Prostate gland (tissue), 2 donors: ENCODE data around the gene OCIAD2. TPM values are rescaled to one million over a fixed set of nuclear protein-coding genes. Genes with fewer than 3 reads are reported as not detected.
"Not testable (repeated sequence)": the region's sequence is repeated elsewhere in the genome, so short reads cannot be mapped to it uniquely, and the experiment has no call there.

ENCODE experiments used
- DNase-seq: peaks from one replicate; pipeline ENCODE4 v3.0.0-alpha.2; 2019; ENCODE audit warnings: low spot score
- H3K27ac ChIP-seq, 2 donors: fragments of 200-600 bp; sonication (generic); 2 replicates each; pipeline ENCODE4 v1.5.1; 2017 to 2019
- H3K27me3 ChIP-seq: fragments of 200-600 bp; sonication (generic); replicated peaks from 2 replicates; pipeline ENCODE4 v1.5.1; 2019; ENCODE audit not compliant: insufficient read depth
- H3K36me3 ChIP-seq, 2 donors: fragments of 200-600 bp; sonication (generic); 1 replicate in 1 of 2; 2 replicates in 1 of 2; pipeline versions ENCODE4 v1.5.1 to v1.8.1; 2017 to 2019
- H3K4me1 ChIP-seq: fragments of 200-600 bp; sonication (generic); replicated peaks from 2 replicates; pipeline ENCODE4 v1.5.1; 2019
- H3K4me3 ChIP-seq, 2 donors: fragments of 200-600 bp; sonication (generic); 2 replicates each; pipeline ENCODE4 v1.5.1; 2017 to 2019
- H3K9me3 ChIP-seq: fragments of 200-600 bp; sonication (generic); 2 replicates; pipeline ENCODE4 v1.5.1; 2017
- POLR2A ChIP-seq: fragments of 450-650 bp; IDR thresholded peaks from one replicate; pipeline ENCODE4 v1.6.1; 2016; ENCODE audit warnings: antibody characterized with exemption, mild to moderate bottlenecking
- POLR2AphosphoS5 ChIP-seq: sonication (generic); formaldehyde crosslinking; IDR thresholded peaks from one replicate; pipeline ENCODE4 v1.6.1; 2017; ENCODE audit warnings: antibody characterized with exemption
- WGBS: methylation state at CpG from one replicate; pipeline ENCODE4 v1.1.5; 2018; 5-methylcytosine and 5-hydroxymethylcytosine counted together
- intact Hi-C: fragments of 100-400 bp; cut with DNase I; formaldehyde crosslinking; loops from one replicate; pipeline ENCODE4 v1.14.2; 2022
- small RNA-seq, 2 donors: library from RNA; depleted of rRNA; stranded (forward); fragments of <200 nt; gene quantifications; one replicate each; pipeline ENCODE3, GENCODE V24; 2016
- total RNA-seq, 2 donors: library from RNA; depleted of rRNA; stranded (reverse); fragments of >200 nt; gene quantifications; one replicate each; pipeline ENCODE4 v1.1.0, GENCODE V29; 2016
- TF ChIP-seq, protein P1 (sequence below), 4 experiments: fragments of 200-600 bp in 2 of 4; fragments of 450-650 bp in 2 of 4; sonication (generic) in 2 of 4; IDR thresholded peaks; 1 replicate in 3 of 4; 2 replicates in 1 of 4; pipeline ENCODE4 v1.5.1; 2016 to 2019; ENCODE audit warnings: antibody characterized with exemption in 4 of 4, mild to moderate bottlenecking in 2 of 4, moderate library complexity in 2 of 4

Gene OCIAD2
- total RNA-seq, 2 donors from 2014 or later = 12.5 to 55.5 TPM

DNA sequence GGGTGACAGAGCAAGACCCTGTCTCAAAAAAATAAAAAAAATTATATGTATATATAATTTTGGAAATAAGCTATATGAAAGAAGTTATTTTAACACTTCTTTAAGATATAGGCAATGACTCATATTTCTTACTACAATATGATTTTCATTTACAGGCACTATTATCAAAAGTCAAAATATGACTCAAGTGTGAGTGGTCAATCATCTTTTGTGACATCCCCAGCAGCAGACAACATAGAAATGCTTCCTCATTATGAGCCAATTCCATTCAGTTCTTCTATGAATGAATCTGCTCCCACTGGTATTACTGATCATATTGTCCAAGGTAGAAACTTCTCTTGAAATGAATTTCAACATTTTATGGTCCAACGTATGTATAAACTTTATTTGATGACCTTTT, 54.9 kb downstream of the OCIAD2 start:
- Histone ChIP-seq H3K27me3 (no peaks in the 10 kb centered on the region), H3K36me3 (no peaks in the 10 kb centered on the region), H3K27ac (no peak overlapping the region), H3K4me3 (no peak overlapping the region), H3K9me3 (no peaks in the 10 kb centered on the region), H3K4me1 (no peaks in the 10 kb centered on the region)
- intact Hi-C loops = no loop called here
- DNase-seq = no peak
- 84% methylated on average over 1 of the region's 1 CpG for WGBS
- TF ChIP-seq, protein P1, sequence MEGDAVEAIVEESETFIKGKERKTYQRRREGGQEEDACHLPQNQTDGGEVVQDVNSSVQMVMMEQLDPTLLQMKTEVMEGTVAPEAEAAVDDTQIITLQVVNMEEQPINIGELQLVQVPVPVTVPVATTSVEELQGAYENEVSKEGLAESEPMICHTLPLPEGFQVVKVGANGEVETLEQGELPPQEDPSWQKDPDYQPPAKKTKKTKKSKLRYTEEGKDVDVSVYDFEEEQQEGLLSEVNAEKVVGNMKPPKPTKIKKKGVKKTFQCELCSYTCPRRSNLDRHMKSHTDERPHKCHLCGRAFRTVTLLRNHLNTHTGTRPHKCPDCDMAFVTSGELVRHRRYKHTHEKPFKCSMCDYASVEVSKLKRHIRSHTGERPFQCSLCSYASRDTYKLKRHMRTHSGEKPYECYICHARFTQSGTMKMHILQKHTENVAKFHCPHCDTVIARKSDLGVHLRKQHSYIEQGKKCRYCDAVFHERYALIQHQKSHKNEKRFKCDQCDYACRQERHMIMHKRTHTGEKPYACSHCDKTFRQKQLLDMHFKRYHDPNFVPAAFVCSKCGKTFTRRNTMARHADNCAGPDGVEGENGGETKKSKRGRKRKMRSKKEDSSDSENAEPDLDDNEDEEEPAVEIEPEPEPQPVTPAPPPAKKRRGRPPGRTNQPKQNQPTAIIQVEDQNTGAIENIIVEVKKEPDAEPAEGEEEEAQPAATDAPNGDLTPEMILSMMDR (IDR thresholded peaks at IDR 0.05) = no peak
- TF ChIP-seq POLR2AphosphoS5 (no peak), POLR2A (no peak)

DNA sequence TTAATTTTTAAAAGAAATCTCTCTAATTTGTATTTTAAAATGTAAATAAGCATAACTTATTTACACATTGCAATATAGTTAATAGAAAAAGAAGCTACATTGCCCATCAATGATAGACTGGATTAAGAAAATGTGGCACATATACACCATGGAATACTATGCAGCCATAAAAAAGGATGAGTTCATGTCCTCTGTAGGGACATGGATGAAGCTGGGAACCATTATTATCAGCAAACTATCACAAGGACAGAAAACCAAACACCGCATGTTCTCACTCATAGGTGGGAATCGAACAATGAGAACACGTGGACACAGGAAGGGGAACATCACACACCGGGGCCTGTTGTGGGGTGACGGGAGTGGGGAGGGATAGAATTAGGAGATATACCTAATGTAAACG, 57.8 kb downstream of the OCIAD2 start:
- DNase-seq, H3K4me3 ChIP-seq, H3K27ac ChIP-seq, intact Hi-C loops, H3K9me3 ChIP-seq, H3K27me3 ChIP-seq, H3K4me1 ChIP-seq, H3K36me3 ChIP-seq: not testable (repeated sequence)
- WGBS = 93% methylated on average over 6 of the region's 6 CpGs

DNA sequence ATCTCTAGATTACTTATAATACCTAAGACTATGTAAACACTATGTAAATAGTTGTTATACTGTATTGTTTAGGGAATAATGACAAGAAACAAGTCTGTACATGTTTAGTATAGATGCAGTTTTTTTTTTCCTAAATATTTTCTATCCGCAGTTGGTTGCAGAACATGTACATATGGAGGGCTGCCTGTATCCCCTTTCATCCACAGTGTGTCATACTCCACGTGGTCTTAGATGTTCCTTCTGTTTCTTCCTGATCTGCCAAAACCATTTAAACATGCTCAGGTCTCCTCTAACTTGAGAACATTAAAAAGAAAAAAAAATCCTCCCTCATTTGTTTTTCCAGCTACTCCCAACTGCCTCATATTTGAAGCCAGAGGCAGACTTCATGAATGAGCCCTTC, 61.7 kb downstream of the OCIAD2 start:
- H3K27me3 ChIP-seq = no peaks in the 10 kb centered on the region
- no peak overlapping the region for H3K27ac ChIP-seq
- no peaks in the 10 kb centered on the region for H3K9me3 ChIP-seq
- no peaks in the 10 kb centered on the region for H3K4me1 ChIP-seq
- H3K4me3 ChIP-seq = no peak overlapping the region
- WGBS = 50% methylated on average over 2 of the region's 2 CpGs
- TF ChIP-seq POLR2A (no peak), POLR2AphosphoS5 (no peak)
- TF ChIP-seq, protein P1 (IDR thresholded peaks at IDR 0.05) = no peak
- DNase-seq = no peak
- intact Hi-C loops = no loop called here
- no peaks in the 10 kb centered on the region for H3K36me3 ChIP-seq

DNA sequence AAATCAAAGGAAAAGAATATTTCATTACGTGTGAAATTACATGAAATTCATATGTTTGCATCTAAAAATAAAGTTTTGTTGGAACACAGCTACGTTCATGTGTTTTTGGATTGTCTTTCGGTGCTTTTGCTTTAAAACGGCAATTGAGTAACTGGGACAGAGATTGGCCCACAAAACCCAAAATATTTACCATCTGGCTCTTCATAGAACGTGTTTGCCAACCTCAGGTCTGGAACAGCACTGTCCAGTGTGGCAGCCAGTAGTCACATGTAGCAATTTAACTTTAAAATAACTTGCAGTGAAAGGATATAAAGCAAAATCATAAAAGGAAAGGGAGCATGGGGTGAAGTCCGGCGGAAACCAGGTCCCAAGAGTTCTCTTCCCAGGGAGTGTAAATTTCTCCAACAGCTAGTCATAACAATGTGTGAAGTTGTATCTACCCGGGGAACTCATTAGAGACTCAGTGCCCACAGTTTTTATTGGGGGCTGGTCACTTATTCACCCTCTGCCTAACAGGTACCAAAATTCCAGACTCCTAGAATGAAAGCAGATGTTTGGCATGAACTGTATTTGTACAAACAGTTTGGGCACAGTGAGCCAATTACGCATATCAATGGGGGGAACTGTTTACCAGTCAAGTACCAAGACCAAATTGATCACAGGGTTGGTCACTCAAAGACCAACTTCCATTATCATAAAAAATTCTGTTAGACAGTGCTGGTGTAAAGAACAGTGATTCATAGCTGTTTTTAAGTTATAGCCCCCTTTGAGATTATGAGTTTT, 65.3 kb downstream of the OCIAD2 start:
- intact Hi-C loops = no loop called here
- Histone ChIP-seq H3K9me3 (no peaks in the 10 kb centered on the region), H3K4me1 (no peaks in the 10 kb centered on the region), H3K27ac (no peak overlapping the region), H3K36me3 (no peaks in the 10 kb centered on the region), H3K27me3 (no peaks in the 10 kb centered on the region), H3K4me3 (no peak overlapping the region)
- 76% methylated on average over 9 of the region's 9 CpGs for WGBS
- no peak for DNase-seq
- TF ChIP-seq POLR2A = no peak

DNA sequence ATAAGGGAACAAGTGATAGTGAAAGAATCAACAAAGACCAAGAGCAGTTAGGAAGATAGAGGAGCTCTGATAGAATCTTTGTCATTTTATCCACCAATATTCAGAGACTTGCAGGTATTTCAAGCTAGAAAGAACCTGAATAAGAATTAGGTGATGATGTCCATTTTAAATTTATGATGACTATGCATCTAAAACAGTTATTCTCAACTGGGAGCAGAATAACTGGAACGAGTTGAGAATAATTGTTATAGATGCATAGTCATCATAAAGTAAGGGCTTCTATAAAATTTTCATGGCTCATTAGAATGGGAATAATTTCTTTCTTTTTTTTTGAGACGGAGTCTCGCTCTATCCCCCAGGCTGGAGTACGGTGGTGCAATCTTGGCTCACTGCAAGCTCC, 69.9 kb downstream of the OCIAD2 start:
- no peak for DNase-seq
- WGBS = 95% methylated on average over 4 of the region's 4 CpGs
- intact Hi-C loops = loop anchor here (10.0 kb wide), 1 partner anchor 252 kb away; no protein-coding TSS in a partner anchor
- Histone ChIP-seq H3K36me3 (no peaks in the 10 kb centered on the region), H3K27me3 (no peaks in the 10 kb centered on the region), H3K4me3 (no peak overlapping the region), H3K9me3 (no peaks in the 10 kb centered on the region), H3K4me1 (peaks cover 5% of the 10 kb centered on the region), H3K27ac (no peak overlapping the region)
- TF ChIP-seq, protein P1 (IDR thresholded peaks at IDR 0.05) = no peak

Small RNAs within 50 kb of the gene (small RNA-seq; reads per million reads assigned to genes)
- 0 reads per million in 2 donors for gene AC020593.1
- gene RNU6-158P = 0 reads per million in 2 donors

Other genes with a start within 250 kb of the OCIAD2 start
- 10 to 100 TPM; 40.0 to 47.6 TPM for gene FRYL, start 126.5 kb downstream of the OCIAD2 start, total RNA-seq
- gene OCIAD1, start 75.7 kb downstream of the OCIAD2 start, total RNA-seq = 100 to 1,000 TPM; 114 to 176 TPM
- gene CWH43, start 79.5 kb upstream of the OCIAD2 start, total RNA-seq = 100 to 1,000 TPM in 1 of 2 donors, 10 to 100 TPM in 1; 14.8 to 118 TPM